Measurements from ENCODE around the gene MORN3.
"Not testable (repeated sequence)": the region's sequence is repeated elsewhere in the genome, so short reads cannot be mapped to it uniquely, and the experiment has no call there.

The MORN3 gene, protein sequence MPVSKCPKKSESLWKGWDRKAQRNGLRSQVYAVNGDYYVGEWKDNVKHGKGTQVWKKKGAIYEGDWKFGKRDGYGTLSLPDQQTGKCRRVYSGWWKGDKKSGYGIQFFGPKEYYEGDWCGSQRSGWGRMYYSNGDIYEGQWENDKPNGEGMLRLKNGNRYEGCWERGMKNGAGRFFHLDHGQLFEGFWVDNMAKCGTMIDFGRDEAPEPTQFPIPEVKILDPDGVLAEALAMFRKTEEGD

GRCh38 chr12:121669521-121669900 is at the start of gene MORN3:
Gene MORN3, minus strand, starts transcription at chr12:121669654. Its CDS starts 171 bp downstream, at chr12:121669483.
- no peak for DNase-seq

DNA sequence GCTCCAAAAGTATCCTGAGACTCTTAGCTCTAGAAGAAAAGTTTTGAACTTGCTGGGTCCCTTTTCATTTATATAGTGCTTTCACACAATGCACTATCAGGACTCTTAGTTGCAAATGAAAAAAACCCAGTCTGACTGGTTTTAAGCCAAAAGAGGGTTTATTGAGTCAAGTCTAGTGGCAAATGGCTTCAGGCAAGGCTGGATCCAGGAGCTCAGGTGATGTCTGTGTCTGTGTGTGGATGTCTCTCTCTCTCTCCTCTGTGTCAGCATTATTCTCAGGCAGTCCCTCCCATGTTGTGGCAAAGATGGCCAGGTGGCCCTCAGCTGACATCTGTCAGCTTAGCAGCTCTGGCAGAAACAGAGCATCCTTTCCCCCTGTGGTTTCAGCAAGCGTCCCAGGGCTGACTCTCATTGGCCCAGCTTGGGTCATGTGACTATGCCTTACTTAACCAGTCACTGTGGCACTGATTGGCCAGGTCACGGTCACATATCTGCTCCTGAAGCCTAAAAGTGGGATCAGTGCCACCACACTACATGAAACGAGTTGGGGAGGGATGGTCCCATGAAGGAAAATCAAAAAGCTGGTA is 49.3 kb upstream of the MORN3 start:
- DNase-seq: peak in 1 of 58 donors; percentile 5

GRCh38 chr12:121717041-121717699 is 47.7 kb upstream of the MORN3 start:
- DNase-seq: no peak

- DNase-seq: no peak
Measured at GRCh38 chr12:121715862-121716435, 46.5 kb upstream of the MORN3 start.

DNA sequence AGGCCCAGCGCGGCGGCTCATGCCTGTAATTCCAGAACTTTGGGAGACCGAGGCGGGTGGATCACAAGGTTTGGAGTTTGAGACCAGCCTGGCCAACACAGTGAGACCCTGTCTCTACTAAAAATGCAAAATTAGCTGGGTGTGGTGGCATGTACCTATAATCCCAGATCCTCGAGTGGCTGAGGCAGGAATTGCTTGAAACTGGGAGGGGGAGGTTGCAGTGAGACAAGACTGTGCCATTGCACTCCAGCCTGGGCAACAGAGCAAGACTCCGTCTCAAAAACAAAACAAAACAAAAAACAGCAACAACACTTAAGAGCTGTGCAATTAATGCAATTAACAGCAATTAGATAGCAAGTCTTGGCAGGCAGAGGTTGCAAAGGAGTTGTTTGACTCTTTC is 45.6 kb upstream of the MORN3 start:
- not testable (repeated sequence) for DNase-seq

DNA sequence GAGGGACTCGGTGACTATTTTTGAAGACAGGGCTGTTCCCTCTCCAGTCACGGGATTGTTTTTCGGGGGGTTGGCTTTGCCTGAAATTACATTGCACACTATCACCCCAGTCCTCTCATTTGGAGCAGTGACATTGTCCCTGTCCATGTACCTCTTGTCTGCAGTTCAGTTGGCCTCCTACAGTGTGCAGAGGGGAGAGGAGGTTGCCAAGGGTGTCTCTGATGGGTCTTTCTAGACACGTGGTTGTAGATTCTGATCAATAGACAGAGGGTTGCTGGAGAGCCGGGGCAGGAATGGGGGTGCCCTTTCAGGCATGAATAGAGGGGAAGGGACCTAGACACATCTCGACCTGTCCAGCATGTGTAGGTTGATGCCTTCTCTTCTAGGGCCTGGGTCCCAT is 44.3 kb upstream of the MORN3 start:
- DNase-seq: peak in 1 of 58 donors; percentile 7

DNA sequence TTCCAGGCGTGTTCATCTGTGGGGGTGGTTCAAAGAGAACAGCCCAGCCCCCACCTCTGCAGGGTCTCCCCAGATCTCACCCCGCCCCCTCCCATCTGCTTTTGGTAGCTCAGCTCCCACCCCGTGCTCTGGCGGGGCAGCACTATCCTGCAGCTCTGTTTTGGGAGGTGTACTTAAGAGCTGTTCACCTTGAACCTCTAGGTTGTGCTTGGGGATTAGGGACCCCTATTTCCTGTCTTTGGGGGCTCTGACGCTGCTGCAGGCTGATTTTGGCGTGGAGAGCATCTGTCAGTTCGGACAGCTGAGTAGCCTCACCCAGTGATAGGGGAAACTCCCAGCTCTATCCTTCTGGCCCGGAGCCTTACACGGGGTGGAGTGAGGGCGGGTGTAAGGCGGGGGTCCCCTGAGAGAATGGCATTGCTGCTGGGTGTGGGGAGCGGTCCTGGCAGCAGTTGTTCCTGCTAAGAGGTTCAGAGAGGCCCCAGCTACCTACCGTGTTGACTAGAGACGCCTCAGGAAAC is 43.9 kb upstream of the MORN3 start:
- DNase-seq: peak in 1 of 58 donors; percentile 8

DNA sequence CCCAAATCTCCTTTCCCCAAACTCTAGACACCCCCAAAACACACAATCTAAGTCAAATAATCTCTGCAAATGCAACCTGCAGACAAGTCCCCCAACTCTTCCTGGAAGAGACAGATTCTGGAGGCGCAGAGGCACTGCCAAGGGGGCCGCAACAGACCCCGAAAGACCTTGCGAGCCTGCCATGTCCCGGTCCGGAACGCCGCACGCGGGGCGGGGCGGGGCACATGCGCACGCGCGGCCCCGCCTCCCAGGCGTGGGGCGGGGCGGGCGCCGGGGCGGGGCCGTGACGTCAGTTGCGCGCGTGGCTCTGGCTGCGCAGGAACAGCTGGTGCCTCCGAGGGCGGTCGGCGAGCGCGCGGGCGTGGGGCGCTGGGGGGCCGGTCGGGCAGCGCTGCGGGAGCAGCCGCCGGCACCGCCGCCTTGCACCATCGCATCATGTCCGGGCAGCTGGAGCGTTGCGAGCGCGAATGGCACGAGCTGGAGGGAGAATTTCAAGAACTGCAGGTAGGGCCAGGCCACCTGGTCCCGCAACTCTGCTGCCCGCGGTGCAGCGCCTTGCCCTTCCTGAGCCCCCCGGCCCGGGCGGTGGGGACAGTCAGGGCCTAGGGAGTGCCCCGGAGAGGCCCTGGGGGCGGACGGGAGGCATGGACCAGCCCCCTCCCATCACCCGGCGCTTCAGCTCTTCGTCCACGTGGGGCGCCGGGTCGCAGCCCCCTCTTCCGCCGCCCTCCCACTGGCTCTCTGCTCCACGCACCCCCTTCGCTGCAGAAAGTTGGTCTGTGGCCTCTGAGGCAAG is 43.2 kb upstream of the MORN3 start, which contains the start of gene TMEM120B:
TMEM120B (plus strand) TSS at position 292 of the 796 bp plus-strand sequence; CDS start at position 436, 144 bp downstream.
- peak; percentile 2 to 89 (median 80) for DNase-seq

DNA sequence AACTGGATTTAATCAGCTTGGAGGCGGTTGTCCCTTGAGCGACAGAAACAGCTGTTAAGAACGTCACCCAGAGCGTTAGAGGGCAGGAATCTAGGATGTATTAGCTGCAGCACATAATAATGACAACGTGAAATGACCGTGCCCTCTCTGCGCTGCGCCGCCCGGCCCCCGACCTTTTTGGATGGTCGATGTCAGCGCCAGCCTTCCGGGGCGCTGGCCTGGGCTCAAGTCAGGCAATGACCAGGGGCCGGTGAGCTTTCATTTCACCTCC is 42.7 kb upstream of the MORN3 start:
- peak in 17 of 58 donors; percentile 5 to 61 (median 43) for DNase-seq

- no peak for DNase-seq
Measured at GRCh38 chr12:121711361-121712189, 42.1 kb upstream of the MORN3 start.

- no peak for DNase-seq
Measured at GRCh38 chr12:121709478-121709961, 40.1 kb upstream of the MORN3 start.

GRCh38 chr12:121709064-121709424 is 39.6 kb upstream of the MORN3 start:
- not testable (repeated sequence) for DNase-seq

GRCh38 chr12:121708313-121709063 is 39.0 kb upstream of the MORN3 start:
- DNase-seq: no peak

GRCh38 chr12:121705514-121705913 is 36.1 kb upstream of the MORN3 start:
- no peak for DNase-seq

- no peak for DNase-seq
Measured at GRCh38 chr12:121702944-121703343, 33.5 kb upstream of the MORN3 start.

DNA sequence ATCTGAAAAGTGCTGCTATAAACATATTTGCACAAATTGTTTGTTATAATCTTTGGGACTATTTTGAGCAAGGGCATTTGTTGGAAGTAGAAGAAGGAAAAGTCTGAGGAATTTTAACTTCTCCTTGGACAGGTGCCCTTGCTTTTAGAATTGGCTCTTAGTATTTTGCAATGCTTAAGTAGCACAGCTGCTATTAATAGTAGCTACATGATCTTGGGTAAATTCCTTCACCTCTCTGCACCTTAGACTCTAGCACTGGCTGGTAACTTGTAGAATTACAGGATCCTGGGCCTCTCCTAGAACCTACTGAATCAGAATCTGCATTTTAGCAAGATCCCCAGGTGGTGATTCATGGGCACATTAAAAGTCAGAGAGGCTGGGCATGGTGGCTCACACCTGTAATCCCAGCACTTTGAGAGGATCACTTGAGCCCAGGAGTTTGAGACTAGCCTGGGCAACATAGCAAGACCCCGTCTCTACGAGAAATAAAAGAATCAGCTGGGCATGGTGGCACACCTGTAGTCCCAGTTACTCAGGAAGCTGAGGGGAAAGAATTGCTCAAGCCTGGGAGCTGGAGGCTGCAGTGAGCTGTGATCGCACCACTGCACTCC is 32.3 kb upstream of the MORN3 start:
- DNase-seq: no peak

GRCh38 chr12:121697861-121698260 is 28.4 kb upstream of the MORN3 start:
- not testable (repeated sequence) for DNase-seq

DNA sequence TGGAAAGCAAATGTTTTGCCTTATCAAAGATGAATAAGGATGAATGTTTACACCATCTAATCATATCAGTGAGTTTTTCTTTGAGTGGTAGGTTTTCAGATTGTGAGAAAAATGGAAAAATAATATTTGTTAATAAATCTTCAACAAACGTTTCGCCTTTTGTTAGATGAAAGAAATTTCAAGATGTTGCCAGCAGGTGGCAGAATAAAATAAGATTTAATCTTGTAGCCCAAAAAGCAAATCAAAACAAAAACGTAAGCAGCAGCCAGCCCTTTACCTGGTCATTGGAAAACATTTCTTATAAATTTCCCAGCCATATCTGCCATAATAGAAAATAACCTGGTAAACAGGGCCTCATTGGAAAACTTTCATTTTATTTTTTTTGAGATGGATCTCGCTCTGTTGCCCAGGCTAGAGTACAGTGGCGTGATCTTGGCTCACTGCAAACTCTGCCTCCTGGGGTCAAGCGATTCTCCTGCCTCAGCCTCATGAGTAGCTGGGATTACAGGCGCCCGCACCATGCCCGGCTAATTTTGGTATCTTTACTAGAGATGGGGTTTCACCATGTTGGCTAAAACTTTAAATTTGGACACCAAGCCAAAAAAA is 27.7 kb upstream of the MORN3 start:
- DNase-seq: peak in 2 of 58 donors; percentile 19 to 27

Measured in anterior cingulate cortex (tissue), 58 donors.